MCF 10A (cell line): ENCODE results near the gene ATP6AP1. TPM values are rescaled to one million over a fixed set of nuclear protein-coding genes. Genes with fewer than 3 reads are reported as not detected.
A peak's percentile ranks its signal among the peaks of the same experiment; 100 is the strongest.

Experiments
- BruUV-seq: library from RNA; stranded (reverse); fragments of 400-500 nt; replicated peaks from 2 replicates; lab custom pipeline; 2021; lab: Mats Ljungman, UMichigan
- CTCF ChIA-PET: fragments of 300-600 bp; sonication (Branson Sonifier 250); formaldehyde crosslinking; extraction: SDS; loops from one replicate; lab custom pipeline; 2021; ENCODE audit warnings: antibody characterized with exemption, inconsistent platforms; lab: Yijun Ruan, JAX
- POLR2A ChIA-PET: fragments of 300-600, 350-650 bp; sonication (Branson Sonifier 250); formaldehyde crosslinking; extraction: SDS; loops from one replicate; lab custom pipeline; 2020; ENCODE audit warnings: antibody characterized with exemption, inconsistent platforms; lab: Yijun Ruan, JAX
- DNase-seq: peaks from one replicate; pipeline ENCODE4 v3.0.0-alpha.2; 2018; ENCODE audit not compliant: unreplicated experiment
- H3K27ac Mint-ChIP-seq: one replicate; pipeline ENCODE4 v1.8.0; 2022; ENCODE audit warnings: mild to moderate bottlenecking, low read depth, mixed read lengths; ENCODE audit not compliant: unreplicated experiment
- H3K27me3 Mint-ChIP-seq: one replicate; pipeline ENCODE4 v1.8.0; 2022; ENCODE audit warnings: mixed read lengths; ENCODE audit not compliant: insufficient read depth, unreplicated experiment
- H3K36me3 Mint-ChIP-seq: one replicate; pipeline ENCODE4 v1.8.0; 2022; ENCODE audit warnings: mild to moderate bottlenecking, moderate library complexity, mixed read lengths; ENCODE audit not compliant: insufficient read depth, unreplicated experiment
- H3K4me1 Mint-ChIP-seq: one replicate; pipeline ENCODE4 v1.8.0; 2022; ENCODE audit warnings: mixed read lengths; ENCODE audit not compliant: insufficient read depth, unreplicated experiment
- H3K4me3 Mint-ChIP-seq: one replicate; pipeline ENCODE4 v1.8.0; 2022; ENCODE audit warnings: mild to moderate bottlenecking, moderate library complexity, mixed read lengths; ENCODE audit not compliant: unreplicated experiment
- H3K9me3 Mint-ChIP-seq: one replicate; pipeline ENCODE4 v1.8.0; 2022; ENCODE audit warnings: mixed read lengths; ENCODE audit not compliant: unreplicated experiment
- intact Hi-C: fragments of 100-400 bp; cut with micrococcal nuclease; formaldehyde crosslinking; loops from 2 replicates; pipeline ENCODE4 v1.14.1; 2022
- total RNA-seq: library from RNA; stranded (reverse); gene quantifications from 2 replicates; pipeline ENCODE4 v1.2.3, GENCODE V29; 2022
- TF ChIP-seq, protein P1 (sequence below): fragments of 200-600 bp; IDR thresholded peaks from one replicate; pipeline ENCODE4 v1.8.0; 2022; ENCODE audit warnings: antibody characterized with exemption, mild to moderate bottlenecking; ENCODE audit not compliant: unreplicated experiment

Gene ATP6AP1
- total RNA-seq, 1 experiment from 2014 or later, result 48.7 TPM

DNA sequence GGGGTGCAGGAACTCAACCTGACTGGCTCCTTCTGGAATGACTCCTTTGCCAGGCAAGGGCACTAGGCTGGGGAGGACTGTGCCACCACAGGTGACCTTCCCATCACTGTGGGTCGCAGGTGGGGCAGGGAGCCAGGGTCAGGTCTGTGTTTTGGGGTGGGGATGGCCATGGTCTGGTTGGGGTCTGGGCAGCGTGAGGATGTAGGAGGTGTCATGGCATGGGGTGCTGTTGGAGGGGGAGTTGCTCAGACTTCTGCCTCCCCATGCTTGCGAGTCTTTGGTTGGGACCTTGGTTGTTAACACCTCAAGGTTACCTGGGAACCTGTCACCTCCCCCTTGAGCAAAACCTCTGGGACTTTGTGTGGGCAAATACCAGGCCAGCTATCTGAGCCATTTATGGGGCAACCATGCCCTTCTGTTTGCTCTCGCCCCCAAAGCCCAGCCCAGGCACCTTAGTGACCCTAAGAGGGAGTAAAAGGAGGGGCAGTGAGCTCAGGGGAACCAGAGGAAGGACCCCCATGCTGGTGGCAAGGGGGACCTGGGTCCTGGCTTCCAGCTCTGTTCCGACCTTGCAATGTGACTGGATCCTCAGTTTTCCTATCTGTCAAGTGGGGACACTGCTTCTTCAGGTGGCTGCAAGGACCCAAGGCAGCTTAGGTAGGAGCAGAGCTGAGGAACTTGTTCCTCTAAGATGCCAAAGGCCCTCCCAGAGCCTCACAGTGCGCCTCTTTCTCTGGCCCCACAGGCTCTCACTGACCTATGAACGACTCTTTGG is 6.1 kb downstream of the ATP6AP1 start:
- POLR2A ChIA-PET, result interaction anchor here (0.7 to 1.4 kb wide), 2 partner anchors 10 to 25 kb away, joined by 3 to 4 read pairs; no protein-coding TSS in a partner anchor
- H3K4me3 Mint-ChIP-seq, result no peak overlapping the region
- no peak overlapping the region for H3K27ac Mint-ChIP-seq
- BruUV-seq, result no TSS peak
- peaks cover 26% of the 10 kb centered on the region for H3K27me3 Mint-ChIP-seq
- DNase-seq, result no peak
- H3K36me3 Mint-ChIP-seq, result peaks cover 31% of the 10 kb centered on the region
- no peaks in the 10 kb centered on the region for H3K9me3 Mint-ChIP-seq
- intact Hi-C loops, result no loop called here
- TF ChIP-seq, protein P1, sequence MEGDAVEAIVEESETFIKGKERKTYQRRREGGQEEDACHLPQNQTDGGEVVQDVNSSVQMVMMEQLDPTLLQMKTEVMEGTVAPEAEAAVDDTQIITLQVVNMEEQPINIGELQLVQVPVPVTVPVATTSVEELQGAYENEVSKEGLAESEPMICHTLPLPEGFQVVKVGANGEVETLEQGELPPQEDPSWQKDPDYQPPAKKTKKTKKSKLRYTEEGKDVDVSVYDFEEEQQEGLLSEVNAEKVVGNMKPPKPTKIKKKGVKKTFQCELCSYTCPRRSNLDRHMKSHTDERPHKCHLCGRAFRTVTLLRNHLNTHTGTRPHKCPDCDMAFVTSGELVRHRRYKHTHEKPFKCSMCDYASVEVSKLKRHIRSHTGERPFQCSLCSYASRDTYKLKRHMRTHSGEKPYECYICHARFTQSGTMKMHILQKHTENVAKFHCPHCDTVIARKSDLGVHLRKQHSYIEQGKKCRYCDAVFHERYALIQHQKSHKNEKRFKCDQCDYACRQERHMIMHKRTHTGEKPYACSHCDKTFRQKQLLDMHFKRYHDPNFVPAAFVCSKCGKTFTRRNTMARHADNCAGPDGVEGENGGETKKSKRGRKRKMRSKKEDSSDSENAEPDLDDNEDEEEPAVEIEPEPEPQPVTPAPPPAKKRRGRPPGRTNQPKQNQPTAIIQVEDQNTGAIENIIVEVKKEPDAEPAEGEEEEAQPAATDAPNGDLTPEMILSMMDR, result no peak
- no peaks in the 10 kb centered on the region for H3K4me1 Mint-ChIP-seq
- CTCF ChIA-PET, result interaction anchor here (0.6 to 1.2 kb wide), 4 partner anchors 9 to 101 kb away, joined by 3 read pairs; no protein-coding TSS in a partner anchor

DNA sequence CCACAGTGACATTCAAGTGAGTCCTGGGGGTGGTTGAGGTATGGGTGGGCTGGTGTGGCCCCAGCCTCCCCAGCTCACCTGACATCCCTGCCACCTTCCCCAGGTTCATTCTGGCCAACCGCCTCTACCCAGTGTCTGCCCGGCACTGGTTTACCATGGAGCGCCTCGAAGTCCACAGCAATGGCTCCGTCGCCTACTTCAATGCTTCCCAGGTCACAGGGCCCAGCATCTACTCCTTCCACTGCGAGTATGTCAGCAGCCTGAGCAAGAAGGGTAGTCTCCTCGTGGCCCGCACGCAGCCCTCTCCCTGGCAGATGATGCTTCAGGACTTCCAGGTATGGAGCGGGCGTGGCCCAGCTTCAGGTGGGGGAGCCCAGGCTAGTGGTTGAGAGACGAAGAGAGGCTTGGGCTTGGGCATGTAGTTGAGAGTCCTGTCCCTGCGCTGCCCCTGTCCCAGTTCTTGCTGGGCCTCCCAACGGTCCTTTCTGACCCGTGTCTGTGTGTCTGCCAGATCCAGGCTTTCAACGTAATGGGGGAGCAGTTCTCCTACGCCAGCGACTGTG is 6.8 kb downstream of the ATP6AP1 start:
- Mint-ChIP-seq H3K27ac (no peak overlapping the region), H3K9me3 (no peaks in the 10 kb centered on the region), H3K36me3 (peaks cover 31% of the 10 kb centered on the region), H3K27me3 (peaks cover 24% of the 10 kb centered on the region), H3K4me3 (no peak overlapping the region), H3K4me1 (no peaks in the 10 kb centered on the region)
- no peak for DNase-seq
- ChIA-PET CTCF (interaction anchor here (0.6 to 1.2 kb wide), 3 partner anchors 62 to 100 kb away, joined by 3 read pairs; no protein-coding TSS in a partner anchor), POLR2A (interaction anchor here (1.4 kb wide), 1 partner anchor 25 kb away, joined by 4 read pairs; no protein-coding TSS in a partner anchor)
- intact Hi-C loops, result no loop called here
- no TSS peak for BruUV-seq
- TF ChIP-seq, protein P1, result no peak

DNA sequence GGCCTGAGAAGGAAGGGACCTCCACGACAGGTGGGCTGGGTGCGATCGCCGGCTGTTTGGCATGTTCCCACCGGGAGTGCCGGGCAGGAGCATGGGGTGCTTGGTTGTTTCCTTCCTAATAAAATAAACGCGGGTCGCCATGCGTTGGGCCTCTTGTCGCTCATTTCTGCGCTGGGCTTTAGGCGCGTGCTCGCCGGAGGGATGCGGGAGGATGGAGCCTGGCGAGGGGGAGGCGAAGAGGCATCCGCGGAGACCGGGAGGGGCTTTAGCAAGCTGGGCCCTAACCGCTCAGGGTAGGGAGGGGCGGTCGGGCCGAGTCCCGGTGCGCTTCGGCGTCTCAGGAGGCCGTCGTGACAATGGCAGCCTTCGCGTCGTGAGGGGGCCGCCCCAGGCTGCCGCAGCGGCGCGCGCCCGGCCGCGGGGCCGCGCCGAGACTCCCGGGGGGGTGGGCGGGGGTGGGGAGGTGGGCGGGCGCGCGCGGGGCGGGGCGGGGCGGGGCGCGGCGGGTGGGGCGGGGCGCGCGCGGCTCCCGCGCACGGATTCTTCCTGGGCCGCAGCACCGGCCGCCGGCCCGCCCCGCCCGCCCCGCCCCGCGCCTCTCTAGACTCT is 8.0 kb downstream of the ATP6AP1 start:
- Mint-ChIP-seq H3K4me3 (peak overlapping the region; percentile 76), H3K9me3 (no peaks in the 10 kb centered on the region), H3K27me3 (peaks cover 12% of the 10 kb centered on the region), H3K36me3 (peaks cover 25% of the 10 kb centered on the region), H3K4me1 (no peaks in the 10 kb centered on the region), H3K27ac (no peak overlapping the region)
- intact Hi-C loops, result no loop called here
- CTCF ChIA-PET, result no interaction called here
- POLR2A ChIA-PET, result interaction anchor here (0.7 kb wide), 1 partner anchor 167 kb away, joined by 5 read pairs; no protein-coding TSS in a partner anchor
- BruUV-seq, result no TSS peak
- no peak for DNase-seq
- TF ChIP-seq, protein P1, result no peak
